Measurements from ENCODE around the gene IBA57.

- no peak for TF ChIP-seq CTCF (IDR thresholded peaks at IDR 0.05)
- TF ChIP-seq POLR2A (IDR thresholded peaks at IDR 0.05): no peak
- TF ChIP-seq POLR2AphosphoS5 (IDR thresholded peaks at IDR 0.05): no peak
These were observed 11.5 kb downstream of the IBA57 start for GRCh38 chr1:228177183-228177475.
